ENCODE measurements around the gene DIAPH3.

Gene DIAPH3

DNA sequence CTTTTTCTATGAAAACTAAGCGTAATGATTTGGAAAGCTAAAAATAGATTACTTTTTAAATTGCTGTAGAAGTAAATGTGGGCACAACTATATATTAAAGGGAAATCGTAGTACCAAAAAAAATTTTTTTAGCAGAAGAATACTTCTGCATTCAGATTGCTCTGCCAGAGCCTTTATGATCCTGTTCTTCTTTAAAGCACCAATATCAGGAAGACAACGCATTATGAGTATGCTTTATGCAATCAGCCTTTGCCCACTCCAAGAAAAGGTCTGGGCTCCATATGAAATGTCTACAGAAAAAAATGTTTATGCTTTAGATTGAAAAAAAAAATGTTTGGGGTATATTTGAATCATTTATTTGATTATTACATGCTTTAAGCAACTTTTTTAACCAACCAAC, 137.4 kb downstream of the DIAPH3 start:
- in situ Hi-C loops (cut with MboI; ENCODE audit: low sequenced_read_pairs) = no loop called here

- in situ Hi-C loops (cut with MboI; ENCODE audit: low sequenced_read_pairs) = no loop called here
These were observed 143.4 kb downstream of the DIAPH3 start for GRCh38 chr13:60020288-60020687.

DNA sequence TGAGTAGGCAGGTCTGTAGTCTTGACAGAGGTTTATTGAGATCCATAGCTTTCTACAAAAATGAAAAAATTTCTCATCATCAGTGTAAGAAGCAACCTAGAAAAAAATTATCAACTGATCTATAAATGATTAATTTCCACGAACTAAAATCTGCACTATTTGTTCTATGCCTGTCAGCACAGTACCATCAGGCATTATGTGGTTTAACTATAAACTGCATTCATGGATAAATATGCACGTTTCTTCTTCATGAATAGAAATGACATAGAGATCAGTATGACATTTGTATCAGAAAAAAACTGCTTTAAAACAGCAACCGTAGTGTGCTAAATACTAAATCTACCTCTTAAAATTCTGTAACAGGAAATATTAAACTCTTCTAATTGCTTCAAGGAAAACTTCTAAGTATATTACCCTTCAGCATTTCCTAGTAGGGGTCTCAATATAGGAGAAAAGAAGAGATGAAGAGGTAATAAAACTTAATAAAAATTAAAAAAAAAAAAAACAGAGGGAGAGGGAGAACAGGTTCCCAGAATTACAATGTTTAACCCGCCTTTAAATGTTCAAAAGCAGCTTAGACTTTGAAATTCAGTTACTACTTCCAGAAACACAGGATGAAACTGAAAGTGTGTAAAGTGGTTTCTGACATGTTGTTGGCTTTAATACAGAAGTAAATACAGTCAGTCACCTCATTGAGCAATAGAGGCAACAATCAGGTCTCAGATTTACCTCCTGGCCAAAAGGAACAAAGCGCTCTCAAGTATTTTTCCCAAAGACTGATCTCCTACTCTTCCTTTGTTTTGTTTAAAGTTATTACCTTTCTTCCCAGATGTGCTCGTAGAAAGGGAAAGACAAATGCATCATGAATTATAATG, 144.4 kb downstream of the DIAPH3 start:
- in situ Hi-C loops (cut with MboI; ENCODE audit: low sequenced_read_pairs) = no loop called here

- in situ Hi-C loops (cut with MboI; ENCODE audit: low sequenced_read_pairs) = no loop called here
These were observed 145.2 kb downstream of the DIAPH3 start for GRCh38 chr13:60018536-60018935.

GRCh38 chr13:60016229-60016628, 147.5 kb downstream of the DIAPH3 start:
- in situ Hi-C loops (cut with MboI; ENCODE audit: low sequenced_read_pairs) = no loop called here

- in situ Hi-C loops (cut with MboI; ENCODE audit: low sequenced_read_pairs) = no loop called here
These were observed 150.6 kb downstream of the DIAPH3 start for GRCh38 chr13:60013166-60013565.

DNA sequence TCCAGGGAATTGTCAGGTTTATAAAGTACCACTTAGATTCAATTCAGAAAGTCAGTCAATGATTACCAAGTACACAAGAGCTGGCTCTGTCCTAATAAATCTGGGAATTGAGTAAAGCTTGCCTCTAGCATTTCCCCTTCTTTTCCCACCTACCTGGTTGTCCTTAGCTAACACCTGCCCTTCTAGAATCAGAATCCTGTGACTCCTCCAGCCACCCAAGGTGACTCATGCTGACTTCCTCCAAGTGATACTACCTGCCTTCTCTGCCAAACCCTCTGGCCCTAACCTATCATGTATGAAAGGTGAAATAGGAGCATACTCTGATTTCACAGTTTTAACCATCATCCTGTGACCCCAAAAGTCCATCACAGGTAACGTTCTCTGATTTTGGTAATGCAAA, 151.2 kb downstream of the DIAPH3 start:
- in situ Hi-C loops (cut with MboI; ENCODE audit: low sequenced_read_pairs) = no loop called here

DNA sequence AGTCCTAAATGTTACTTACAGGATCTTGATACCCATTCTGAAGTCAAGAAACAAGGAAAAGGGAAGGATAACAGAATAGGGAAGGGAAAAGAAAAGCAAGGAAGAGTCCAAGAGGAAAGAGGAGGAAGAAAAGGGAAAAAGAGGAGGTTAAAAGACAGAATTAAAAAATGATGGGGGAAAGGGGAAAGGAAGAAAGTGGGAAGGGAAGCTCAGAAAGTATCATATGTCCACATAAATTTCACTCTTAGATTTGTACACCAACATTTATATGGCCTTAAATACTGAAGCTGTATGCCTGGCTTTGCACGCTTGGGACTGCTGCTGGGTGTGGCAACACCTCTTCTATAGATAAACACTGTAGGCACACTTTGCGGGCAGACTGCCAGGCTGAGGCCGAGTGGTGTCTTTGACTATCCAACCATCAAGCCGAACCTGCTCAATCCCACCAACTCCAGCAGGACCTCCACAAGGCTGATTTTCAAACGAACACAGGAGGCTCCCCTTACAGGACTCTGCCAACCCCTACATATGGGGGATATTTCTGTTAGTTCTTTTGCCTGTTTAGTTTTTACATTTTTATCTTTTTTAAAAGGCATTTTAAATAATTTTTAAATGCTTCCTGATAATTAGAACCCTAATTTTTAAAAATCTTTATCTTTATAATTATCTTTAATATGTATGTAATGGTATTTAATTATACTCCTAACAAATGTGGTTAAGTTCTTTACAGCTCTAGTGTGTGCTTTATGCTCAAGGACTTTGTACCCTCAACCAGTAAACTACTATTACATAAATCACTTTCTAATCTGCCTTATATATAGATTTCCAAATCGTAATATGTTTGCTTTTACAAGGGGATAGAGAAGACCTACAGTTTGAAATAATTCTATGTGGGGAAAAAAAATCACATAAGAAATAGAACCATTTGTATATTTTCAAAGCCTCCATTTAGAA, 154.2 kb downstream of the DIAPH3 start:
- in situ Hi-C loops (cut with MboI; ENCODE audit: low sequenced_read_pairs) = no loop called here

DNA sequence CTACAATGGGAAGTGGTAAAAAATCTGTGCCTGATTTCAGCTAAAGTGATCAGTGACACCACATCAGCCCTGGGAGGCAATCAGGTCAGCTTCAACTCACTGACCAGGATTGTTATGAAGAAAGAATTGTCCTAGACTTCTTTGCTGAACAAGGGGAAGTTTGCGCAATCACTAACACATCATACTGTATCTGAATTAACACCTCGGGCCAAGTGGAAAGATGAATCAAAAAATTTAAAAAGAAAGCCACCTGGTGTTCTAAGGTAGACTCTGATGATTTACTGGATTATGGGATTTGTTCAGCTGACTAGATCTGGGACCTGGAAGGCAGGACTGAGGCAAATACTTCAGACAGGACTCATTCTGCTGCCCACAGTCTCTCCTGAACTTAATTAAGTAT, 161.8 kb downstream of the DIAPH3 start:
- in situ Hi-C loops (cut with MboI; ENCODE audit: low sequenced_read_pairs) = no loop called here

DNA sequence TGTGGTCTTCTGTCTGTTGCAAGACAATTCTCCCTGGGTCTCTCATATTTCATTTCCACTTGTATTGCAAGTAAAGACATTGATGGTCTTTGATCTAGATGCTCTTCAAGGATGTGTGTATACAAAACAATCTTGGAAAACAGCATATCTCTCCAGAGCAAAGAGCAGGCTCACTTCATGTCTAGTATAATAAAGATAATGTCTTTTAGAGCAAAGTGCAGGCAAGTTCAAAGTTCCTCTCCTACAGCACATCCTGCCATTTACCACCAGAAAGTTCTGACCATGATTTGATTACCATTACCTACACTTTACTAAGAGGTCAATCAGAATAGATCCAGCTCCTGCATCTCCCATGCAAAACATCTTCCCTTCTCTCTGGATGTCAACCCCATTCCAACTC, 162.8 kb downstream of the DIAPH3 start:
- in situ Hi-C loops (cut with MboI; ENCODE audit: low sequenced_read_pairs) = no loop called here

DNA sequence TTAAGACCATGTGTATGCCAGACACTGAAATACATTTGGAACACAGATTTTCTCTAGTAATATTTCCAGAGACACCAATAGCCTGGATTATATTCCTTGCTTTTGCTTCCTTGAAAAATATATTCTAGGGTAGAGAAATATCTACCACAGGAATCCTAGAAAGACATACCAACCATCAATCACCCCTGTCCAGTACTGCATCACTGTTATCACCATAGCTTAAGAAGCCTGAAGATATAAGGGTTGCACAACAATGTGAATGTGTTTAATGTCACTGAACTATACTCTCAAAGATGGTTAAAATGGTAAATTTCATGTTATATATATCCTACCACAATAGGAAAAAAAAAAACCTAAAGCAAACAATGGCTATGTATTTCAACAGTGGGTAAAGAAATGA, 163.6 kb downstream of the DIAPH3 start:
- in situ Hi-C loops (cut with MboI; ENCODE audit: low sequenced_read_pairs) = no loop called here

DNA sequence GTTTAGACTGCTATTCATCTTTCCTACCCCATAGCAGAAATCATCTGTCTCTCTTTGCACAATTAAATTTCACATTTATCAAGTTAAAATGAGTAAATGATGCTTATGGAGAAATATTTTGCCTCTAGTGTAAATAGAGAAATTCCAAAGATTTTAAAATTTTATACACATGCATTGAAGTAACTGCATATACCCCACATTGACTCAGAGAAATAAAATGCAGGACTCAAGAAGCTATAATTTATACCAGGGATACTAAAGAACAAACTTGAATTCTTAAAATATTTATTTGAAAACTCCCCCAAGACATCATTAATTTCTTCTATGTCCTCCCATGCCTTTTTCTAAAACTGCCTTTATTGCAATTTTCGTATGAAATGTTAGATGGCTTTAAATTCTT, 165.8 kb downstream of the DIAPH3 start:
- in situ Hi-C loops (cut with MboI; ENCODE audit: low sequenced_read_pairs) = no loop called here

- in situ Hi-C loops (cut with MboI; ENCODE audit: low sequenced_read_pairs) = no loop called here
These were observed 167.2 kb downstream of the DIAPH3 start for GRCh38 chr13:59996461-59996980.

GRCh38 chr13:59991395-59991794, 172.3 kb downstream of the DIAPH3 start:
- in situ Hi-C loops (cut with MboI; ENCODE audit: low sequenced_read_pairs) = no loop called here

DNA sequence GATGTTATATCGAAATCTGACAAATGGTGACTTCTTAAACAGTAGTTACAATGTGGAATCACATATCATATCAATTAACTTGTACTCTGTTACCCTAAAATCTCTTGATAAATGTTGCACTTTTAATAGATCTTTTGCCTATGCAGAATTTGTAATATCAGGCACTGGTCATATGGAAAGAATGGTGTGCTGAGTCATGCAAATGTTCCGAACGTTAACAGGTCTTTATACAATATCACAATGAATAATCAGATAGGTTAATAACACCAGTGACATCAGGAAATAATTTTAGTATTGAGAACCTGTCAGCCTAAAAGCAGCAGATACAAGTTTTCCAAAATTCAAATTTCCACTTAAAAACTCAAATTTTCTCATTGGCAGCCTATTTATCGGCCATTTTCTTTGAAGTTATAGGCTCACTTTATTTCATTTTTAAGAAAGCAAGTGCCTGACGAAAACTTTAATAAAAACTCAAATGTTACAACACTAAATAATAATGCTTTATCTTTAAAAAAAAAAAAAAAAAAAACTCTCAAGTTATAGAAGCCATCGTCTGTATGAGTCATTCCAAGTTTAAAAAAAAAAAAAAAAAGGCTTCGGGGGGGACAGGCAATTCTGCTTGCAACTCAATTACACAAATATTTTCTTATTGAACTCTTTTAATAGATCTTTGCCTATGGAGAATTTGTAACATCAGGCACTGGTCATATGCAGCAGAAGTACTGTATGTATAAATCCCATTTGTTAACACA, 180.9 kb downstream of the DIAPH3 start:
- in situ Hi-C loops (cut with MboI; ENCODE audit: low sequenced_read_pairs) = no loop called here

GRCh38 chr13:59979589-59979988, 184.1 kb downstream of the DIAPH3 start:
- in situ Hi-C loops (cut with MboI; ENCODE audit: low sequenced_read_pairs) = no loop called here

GRCh38 chr13:59978862-59979261, 184.9 kb downstream of the DIAPH3 start:
- in situ Hi-C loops (cut with MboI; ENCODE audit: low sequenced_read_pairs) = no loop called here

- in situ Hi-C loops (cut with MboI; ENCODE audit: low sequenced_read_pairs) = no loop called here
These were observed 186.9 kb downstream of the DIAPH3 start for GRCh38 chr13:59976856-59977255.

- in situ Hi-C loops (cut with MboI; ENCODE audit: low sequenced_read_pairs) = no loop called here
These were observed 187.8 kb downstream of the DIAPH3 start for GRCh38 chr13:59975807-59976435.

- in situ Hi-C loops (cut with MboI; ENCODE audit: low sequenced_read_pairs) = no loop called here
These were observed 192.9 kb downstream of the DIAPH3 start for GRCh38 chr13:59970847-59971246.

Data from hTERT RPE-1 (cell line).